ENCODE results near the gene TOR1AIP2.

TOR1AIP2 gene

DNA sequence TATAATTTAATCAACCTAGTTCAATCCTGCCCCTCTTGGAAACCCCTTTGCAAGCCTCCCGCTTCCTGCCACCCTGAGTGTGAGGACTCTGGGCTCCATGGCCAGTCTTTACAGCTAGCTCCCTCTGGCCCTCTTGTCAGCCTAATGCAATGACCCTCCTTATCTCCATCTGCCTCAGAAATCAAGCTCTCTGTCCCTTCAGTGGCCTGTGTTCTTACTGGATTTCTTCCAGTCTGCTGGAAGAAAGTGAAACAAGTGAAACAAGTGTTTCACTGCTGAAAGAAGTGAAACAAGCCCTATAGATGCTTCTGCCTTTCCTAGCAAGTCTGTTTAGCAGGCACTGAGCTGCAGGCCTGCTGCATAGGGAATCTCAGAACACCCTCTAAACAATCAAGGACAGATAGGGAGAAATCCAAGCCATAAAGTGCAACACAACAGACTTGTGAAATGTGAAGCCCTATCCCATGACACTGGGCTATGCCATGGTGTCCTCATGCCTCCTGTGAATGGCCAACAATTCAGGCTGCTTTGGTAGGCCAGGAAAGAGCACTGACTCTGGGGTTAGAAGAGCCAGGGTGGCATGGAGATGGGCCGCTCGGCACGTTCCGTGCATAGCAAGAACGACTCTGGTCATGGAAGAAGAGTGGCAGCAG is 78.6 kb downstream of the TOR1AIP2 start:
- ChIA-PET CTCF (interaction anchor here (1.5 to 20.7 kb wide), 3 partner anchors 12 to 93 kb away, joined by 5 to 251 read pairs (median 8); no protein-coding TSS in a partner anchor), POLR2A (no interaction called here)
- H3K4me3 ChIP-seq (ENCODE audit: low read depth, low read length), result no peak overlapping the region
- DNase-seq (ENCODE audit: low read depth, low spot score), result no peak
- TF ChIP-seq, protein P1, sequence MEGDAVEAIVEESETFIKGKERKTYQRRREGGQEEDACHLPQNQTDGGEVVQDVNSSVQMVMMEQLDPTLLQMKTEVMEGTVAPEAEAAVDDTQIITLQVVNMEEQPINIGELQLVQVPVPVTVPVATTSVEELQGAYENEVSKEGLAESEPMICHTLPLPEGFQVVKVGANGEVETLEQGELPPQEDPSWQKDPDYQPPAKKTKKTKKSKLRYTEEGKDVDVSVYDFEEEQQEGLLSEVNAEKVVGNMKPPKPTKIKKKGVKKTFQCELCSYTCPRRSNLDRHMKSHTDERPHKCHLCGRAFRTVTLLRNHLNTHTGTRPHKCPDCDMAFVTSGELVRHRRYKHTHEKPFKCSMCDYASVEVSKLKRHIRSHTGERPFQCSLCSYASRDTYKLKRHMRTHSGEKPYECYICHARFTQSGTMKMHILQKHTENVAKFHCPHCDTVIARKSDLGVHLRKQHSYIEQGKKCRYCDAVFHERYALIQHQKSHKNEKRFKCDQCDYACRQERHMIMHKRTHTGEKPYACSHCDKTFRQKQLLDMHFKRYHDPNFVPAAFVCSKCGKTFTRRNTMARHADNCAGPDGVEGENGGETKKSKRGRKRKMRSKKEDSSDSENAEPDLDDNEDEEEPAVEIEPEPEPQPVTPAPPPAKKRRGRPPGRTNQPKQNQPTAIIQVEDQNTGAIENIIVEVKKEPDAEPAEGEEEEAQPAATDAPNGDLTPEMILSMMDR (IDR thresholded peaks at IDR 0.05; ENCODE audit: insufficient read depth, low read length, missing control alignments), result no peak

DNA sequence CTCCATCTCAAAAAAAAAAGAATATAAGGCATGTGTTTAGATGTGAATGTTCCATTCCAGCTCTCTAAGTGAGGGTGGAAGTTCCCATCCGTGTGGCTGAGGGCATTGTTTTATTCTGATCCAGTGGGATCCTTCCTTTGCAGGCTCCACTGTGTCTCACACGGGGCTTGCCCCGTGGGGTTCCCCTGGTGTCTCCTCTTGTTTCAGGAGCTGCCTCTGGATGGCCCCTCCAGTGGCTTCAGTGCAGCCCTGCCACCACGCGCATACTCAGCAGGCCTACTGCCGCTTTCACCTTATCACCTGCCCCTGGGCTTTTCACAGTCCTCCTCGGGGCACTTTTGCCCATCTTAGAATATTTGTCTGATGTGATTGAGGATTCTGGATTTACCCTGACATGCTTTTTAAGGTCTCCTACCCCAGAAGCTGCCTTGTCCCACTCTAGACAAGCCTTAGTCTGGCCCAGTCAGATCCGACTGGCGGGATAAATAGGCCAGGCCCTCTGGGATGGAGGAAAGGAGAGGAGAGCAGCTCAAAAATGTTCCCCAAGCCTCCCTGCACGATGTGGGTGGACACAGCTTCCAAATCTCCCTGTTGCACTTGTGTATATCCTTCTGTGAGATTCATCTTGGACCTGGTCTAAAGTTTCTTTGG is 79.3 kb downstream of the TOR1AIP2 start:
- CTCF ChIA-PET, result interaction anchor here (1.4 to 20.7 kb wide), 4 partner anchors 11 to 92 kb away, joined by 3 to 251 read pairs (median 6); no protein-coding TSS in a partner anchor

DNA sequence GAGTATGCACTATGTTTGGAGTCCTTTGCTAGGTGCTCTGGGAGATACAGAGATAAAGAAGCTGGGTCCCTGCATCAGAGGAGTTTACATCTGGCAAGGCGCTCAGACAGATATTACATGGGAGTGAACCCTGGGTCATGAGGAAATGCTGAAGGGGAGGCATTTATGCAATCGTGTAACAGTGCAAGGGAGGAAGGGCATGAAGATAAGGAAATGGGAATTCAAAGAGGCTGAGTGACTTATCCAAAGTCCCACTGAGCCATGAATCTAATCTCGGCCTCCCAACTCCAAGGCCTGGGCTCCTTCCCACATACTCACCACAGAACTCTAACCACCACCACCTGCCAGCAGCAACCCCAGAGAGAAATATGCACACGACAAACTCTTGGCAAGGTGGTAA is 82.9 kb downstream of the TOR1AIP2 start:
- TF ChIP-seq, protein P1 (IDR thresholded peaks at IDR 0.05; ENCODE audit: insufficient read depth, low read length, missing control alignments), result no peak
- H3K4me3 ChIP-seq (ENCODE audit: low read depth, low read length), result no peak overlapping the region
- POLR2A ChIA-PET, result no interaction called here
- no peak for DNase-seq (ENCODE audit: low read depth, low spot score)
- CTCF ChIA-PET, result interaction anchor here (20.7 kb wide), 1 partner anchor 16 kb away, joined by 251 read pairs; no protein-coding TSS in a partner anchor

More for the DNA sequence above, 79.3 kb downstream of the TOR1AIP2 start:
- TF ChIP-seq, protein P1 (IDR thresholded peaks at IDR 0.05; ENCODE audit: insufficient read depth, low read length, missing control alignments), result no peak
- POLR2A ChIA-PET, result no interaction called here
- DNase-seq (ENCODE audit: low read depth, low spot score), result no peak
- H3K4me3 ChIP-seq (ENCODE audit: low read depth, low read length), result no peak overlapping the region

DNA sequence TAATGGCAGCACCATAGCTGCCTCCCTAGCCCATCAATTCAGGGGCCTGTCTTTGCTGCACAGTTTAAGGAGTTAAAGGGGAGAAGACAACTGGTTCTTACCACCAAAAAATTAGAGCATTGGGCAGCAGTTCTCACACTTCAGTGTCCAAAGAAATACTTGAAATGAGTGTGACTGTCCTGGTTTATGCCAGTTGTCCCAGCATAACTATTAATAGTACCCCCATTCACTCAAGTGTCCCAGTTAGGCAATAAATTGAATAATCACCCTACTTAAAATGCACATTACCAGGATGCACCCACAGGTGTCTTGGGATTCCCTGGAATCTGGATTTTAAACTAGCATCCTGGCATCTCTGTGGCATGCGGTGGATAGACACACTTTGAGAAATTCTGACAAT is 83.5 kb downstream of the TOR1AIP2 start:
- POLR2A ChIA-PET, result no interaction called here
- CTCF ChIA-PET, result interaction anchor here (20.7 kb wide), 1 partner anchor 17 kb away, joined by 251 read pairs; no protein-coding TSS in a partner anchor
- DNase-seq (ENCODE audit: low read depth, low spot score), result no peak
- no peak overlapping the region for H3K4me3 ChIP-seq (ENCODE audit: low read depth, low read length)
- TF ChIP-seq, protein P1 (IDR thresholded peaks at IDR 0.05; ENCODE audit: insufficient read depth, low read length, missing control alignments), result no peak

DNA sequence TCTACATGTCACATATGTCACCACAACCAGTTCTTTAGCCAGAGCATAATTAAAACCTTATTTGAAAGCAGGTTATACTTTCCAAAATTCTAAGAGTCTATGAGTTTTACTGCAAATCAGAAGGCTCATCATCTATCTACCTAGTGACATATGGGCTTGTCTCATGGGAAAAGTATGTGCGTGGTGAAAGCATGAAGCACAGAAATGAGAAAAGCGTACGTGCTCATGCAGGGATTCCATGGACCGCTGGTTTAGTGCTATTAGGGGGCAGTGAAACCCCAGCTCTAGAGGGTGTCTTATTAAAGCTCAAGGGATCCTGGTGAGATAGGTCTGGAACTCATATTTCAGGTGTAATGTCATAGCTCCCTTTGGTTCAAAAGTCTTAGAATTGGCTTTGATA is 84.3 kb downstream of the TOR1AIP2 start:
- DNase-seq (ENCODE audit: low read depth, low spot score), result no peak
- CTCF ChIA-PET, result interaction anchor here (20.7 kb wide), 1 partner anchor 17 kb away, joined by 251 read pairs; no protein-coding TSS in a partner anchor
- no peak overlapping the region for H3K4me3 ChIP-seq (ENCODE audit: low read depth, low read length)
- TF ChIP-seq, protein P1 (IDR thresholded peaks at IDR 0.05; ENCODE audit: insufficient read depth, low read length, missing control alignments), result no peak
- POLR2A ChIA-PET, result no interaction called here
